UCSD-AML1 (cell line): ENCODE data around the gene LPP.
"Not testable (repeated sequence)": the region's sequence is repeated elsewhere in the genome, so short reads cannot be mapped to it uniquely, and the experiment has no call there.

Source experiments
- DNase-seq: peaks from one replicate; lab custom pipeline; 2025; ENCODE audit not compliant: unreplicated experiment; lab: John Stamatoyannopoulos, UW

Gene LPP

DNA sequence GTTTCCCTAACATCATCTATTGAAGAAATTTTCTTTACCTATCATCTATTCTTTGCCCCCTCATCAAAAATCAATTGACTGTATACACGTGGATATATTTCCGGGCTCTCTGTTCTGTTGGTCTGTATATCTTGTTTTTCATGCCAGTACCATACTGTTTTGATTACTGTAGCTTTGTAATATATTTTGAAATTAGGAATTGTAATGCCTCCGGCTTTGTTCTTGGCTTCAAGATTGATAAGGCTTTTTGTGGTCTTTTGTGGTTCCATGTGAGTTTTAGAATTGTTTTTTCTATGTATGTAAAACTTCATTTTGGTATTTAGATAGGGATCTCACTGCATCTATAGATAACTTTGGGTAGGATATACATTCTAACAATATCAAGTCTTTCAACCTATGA lies 454.4 kb downstream of the LPP start:
- DNase-seq = no peak

DNA sequence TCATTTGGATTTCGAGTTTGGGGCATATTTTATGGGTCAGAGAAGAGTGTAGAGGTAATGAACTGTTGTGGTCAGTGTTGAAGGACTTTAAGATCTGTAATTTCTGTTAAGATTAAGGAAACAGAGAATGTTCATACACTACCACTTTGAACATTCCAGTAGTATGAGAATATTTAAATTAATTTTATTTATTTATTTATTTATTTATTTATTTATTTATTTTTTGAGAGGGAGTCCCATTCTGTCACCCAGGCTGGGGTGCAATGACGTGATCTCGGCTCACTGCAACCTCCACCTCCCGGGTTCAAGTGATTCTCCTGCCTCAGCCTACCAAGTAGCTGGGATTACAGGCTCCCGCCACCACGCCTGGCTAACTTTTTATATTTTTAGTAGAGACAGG lies 459.8 kb downstream of the LPP start:
- not testable (repeated sequence) for DNase-seq

DNA sequence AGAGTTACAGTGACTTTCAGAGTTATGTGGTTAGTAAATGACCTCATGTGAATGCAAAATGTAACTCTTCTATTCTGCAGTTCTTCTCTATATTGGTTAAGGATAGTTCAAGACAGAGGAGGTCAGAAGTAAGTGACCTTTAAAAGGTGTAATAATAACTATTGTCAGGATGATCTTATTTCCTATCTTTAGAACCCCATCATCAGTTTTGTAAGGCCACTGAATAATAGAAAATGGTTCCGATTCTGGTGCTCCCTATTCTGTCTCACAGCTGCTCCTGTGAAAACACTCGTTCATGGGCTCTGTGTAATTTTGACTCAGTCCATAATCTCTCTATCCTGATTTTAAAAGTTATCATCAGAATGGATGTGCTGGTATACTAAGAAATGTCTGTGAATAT lies 463.3 kb downstream of the LPP start:
- no peak for DNase-seq

DNA sequence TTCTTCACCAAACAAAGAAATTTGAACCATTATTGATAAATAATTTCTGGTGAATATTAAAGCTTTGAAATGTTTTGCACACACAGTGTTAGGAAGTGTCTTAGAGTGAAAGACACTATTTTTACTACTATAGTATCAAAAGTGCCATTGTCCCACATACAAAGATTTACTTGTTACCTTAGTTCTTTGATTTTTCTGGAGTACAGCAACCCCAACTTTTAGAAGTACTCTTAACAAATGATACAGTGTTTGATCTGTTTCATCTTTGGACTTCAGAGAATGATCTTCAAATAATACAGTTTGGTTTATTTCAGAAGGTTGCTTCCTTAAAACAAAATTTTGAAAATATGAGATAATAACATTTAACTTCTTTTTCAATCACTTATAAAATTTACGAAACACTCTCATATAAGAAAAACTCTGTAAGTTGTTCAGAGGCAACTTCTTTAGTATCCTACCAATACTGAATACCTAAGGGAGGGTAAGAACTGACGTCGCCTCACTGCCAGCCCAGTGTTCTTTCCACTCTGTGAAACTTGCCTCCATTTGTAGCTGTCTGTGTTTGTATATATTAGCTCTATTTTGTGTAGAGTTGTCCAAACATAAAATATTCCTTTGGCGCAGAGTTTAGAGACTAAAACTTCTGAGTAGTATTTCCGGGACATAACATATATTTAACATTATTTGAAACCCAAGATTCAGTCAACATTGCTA lies 464.2 kb downstream of the LPP start:
- no peak for DNase-seq

DNA sequence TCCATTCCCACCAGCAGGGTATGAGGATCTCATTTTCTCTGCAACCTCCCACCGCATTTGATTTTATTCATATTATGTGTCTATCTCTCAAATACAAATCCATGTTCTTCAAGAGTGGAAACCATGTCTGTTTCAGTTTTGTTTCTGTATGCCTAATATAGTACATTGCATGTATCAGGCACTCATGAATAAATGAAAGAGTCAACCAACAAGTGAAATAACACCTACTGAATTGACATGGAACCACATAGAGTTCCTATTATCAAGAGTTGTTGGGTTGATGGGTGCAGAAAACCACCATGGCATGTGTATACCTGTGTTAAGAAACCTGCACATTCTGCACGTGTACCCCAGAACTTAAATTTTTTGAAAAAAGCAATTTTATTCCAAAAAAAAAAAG lies 466.8 kb downstream of the LPP start:
- no peak for DNase-seq

DNA sequence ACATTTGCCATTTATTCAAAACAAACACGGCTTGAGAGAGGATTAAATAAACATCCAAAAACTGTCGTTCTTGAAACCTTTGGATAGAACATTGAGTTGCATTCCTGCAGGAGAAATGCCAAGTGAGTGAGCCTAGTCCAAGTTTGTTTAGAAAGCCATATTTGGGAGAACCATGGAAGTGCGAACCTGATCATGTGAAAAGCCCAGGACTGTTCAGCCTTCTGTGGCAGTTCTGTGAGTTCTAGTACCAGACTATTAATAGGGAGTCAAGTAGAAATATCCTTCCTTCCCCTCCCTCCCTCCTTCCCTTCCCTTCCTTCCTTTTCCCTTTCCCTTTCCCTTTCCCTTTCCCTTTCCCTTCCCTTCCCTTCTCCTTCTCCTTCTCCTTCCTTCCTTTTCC lies 470.4 kb downstream of the LPP start:
- no peak for DNase-seq

DNA sequence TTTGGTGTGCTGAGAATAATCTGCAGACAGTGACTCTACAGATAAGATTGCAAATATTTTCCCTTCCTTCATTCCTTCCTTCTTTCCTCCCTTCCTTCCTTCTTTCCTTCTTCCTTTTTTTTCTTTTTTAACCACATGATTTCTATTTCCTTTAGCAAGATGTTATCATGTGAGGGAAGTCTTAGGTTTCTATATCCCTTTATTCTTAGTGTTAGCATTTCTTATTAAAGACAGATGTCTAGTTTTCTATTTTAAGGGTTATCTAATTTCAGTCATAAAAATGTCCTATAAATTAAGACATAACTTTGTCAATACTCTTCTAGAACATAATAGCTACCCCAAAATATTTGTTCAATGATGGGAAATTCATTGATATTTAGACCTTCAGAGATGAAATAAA lies 470.9 kb downstream of the LPP start:
- no peak for DNase-seq

DNA sequence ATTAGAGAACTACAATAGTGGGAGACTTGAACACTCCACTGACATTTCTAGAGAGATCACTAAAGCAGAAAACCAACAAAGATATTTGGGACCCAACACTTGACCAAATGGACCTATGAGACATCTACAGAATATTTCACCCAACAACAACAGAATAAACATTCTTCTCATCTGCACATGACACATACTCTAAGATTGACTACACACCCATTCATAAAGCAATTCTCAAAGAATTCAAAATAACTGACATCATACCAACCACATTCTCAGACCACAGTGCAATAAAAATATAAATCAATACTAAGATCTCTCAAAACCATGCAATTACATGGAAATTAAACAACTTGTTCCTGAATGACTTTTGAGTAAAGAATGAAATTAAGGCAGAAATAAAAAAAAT lies 473.7 kb downstream of the LPP start:
- DNase-seq = no peak

DNA sequence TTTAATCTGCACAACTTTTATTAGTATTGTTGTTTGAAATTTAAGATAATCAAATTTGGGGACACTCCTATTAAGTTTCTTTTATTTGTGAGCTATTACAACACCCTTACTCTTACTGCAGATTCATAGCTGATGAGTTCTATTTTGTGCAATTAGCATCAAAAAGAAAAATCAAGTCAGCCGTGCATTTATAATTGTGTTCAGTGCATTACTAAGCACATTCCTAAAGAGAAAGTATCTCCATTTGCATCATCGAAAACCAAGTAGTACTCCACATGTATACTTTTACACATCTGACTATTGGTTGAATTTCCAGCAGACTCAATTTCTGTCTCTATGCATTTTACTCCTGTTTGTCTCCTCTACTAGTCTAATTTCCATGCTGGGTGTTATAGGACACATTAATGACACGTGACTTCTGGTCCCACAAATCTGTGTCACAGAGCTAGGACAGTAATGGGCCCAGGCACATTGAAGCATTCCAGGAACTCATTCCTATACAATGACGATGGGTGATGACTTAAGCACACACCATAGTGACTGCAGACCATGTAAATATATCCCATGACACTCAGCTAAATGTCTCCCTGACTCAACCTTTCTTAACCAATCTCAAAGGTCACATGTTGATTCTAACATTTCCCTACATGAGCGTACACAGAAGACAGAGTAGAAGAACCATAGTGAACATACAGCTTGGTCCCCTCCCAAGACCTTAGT lies 477.5 kb downstream of the LPP start:
- no peak for DNase-seq

DNA sequence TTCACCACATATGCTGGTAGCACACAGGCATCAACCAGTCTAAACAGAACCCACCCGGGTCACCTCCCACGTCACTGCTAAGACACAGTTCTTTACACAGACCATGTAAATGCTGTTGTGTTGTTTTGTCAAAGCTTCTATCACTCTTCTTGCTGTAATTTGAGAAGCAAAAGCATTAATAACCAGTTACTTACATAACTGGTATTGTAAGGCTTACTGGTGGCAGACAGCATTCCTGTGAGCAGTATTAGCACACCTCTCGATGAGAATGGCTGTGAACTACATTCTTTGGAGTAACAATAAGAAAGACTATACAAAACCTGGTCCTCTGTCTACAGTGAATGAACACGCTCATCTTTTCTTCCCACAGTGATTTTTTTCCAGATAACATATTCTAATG lies 479.2 kb downstream of the LPP start:
- no peak for DNase-seq

DNA sequence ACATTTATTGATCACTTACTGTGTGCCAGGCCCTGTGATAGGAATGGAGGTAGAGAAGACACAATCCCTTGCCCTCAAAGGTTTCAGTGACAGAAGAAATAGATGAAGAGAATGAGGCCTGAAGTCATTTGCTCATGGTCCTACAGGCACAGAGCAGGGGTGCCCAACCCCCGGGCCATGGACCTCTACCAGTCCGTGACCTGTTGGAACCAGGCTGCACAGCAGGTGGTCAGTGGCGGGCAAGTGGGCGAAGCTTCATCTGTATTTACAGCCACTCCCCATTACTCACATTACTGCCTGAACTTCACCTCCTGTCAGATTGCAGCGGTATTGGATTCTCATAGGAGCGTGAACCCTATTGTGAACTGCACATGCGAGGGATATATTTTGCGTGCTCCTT lies 480.3 kb downstream of the LPP start:
- DNase-seq = no peak

DNA sequence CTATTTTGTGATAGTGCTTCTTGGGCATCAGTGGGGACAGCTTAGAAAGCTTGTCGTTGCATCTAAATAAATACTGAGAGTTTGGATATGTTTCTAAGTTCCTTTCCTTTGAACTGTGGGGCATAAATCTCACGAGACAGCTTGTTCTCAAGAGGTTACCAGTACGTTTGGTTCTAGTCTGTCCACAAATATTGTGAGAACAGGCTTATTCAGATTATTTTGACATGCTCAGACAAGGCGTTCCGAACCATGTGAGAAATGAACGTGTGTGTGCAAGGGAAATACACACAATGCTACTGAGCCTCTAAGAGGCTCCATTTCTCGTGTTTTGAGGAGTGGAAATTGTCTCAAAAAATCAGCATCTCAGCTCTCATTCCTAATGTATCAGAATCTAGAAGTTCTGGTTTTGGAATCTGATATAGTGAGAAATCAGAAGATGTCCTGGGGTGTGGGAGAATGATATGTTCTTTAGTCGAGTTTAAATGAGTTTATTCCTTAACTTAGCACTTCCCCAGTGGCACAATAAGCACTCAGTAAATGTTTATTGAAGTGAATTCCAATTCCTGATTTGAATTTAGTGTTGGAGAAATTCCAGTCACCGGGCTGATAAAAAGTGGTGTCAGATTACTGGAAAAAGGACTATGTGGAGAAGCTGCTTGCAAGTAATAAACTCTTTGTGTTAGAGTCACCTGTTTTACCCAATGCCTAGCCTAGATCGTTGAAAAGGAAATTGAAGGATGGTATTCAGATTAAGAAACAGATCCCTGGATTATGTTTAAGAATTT lies 481.5 kb downstream of the LPP start:
- DNase-seq = no peak

DNA sequence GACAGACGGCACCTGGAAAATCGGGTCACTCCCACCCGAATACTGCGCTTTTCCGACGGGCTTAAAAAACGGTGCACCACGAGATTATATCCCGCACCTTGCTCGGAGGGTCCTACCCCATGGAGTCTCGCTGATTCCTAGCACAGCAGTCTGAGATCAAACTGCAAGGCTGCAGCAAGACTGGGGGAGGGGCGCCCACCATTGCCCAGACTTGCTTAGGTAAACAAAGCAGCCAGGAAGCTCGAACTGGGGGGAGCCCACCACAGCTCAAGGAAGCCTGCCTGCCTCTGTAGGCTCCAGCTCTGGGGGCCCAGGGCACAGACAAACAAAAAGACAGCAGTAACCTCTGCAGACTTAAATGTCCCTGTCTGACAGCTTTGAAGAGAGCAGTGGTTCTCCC lies 482.3 kb downstream of the LPP start:
- not testable (repeated sequence) for DNase-seq

DNA sequence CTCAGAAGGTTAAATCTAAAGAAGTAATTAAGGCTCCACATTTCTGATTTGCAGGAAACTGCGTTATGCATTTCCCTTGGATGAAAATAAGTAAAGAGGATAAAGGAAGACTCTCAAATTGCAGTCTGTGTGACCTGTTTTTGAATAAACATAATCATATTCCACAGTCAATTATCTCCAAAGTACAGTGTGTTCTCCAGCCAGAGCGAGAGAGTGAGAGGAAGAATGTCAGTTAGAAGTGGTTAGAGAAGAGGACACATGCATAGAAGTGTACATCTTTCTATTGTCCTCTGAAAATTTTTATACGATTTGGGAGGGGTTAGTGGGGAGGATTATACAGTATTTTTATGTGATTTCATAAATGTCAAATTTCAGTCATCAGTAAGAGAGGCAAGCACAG lies 487.1 kb downstream of the LPP start:
- DNase-seq = no peak

DNA sequence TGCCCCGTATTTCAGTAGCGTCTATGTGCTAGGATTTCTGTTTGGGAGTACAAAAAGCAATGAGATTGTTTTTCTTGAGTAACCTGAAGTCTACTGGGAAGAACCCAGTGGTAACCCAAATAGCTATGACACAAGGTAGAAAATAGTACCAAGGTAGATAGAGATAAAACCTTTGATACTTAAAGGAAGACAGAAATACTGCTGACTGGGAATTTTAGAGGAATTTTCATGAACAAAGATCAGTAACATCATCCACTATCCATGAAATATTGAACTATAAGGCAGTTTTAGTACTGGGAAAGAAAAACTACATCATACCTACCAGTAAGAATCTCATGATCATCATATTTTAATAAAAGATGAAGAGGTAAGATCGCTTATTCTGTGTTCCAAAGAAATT lies 489.8 kb downstream of the LPP start:
- no peak for DNase-seq

DNA sequence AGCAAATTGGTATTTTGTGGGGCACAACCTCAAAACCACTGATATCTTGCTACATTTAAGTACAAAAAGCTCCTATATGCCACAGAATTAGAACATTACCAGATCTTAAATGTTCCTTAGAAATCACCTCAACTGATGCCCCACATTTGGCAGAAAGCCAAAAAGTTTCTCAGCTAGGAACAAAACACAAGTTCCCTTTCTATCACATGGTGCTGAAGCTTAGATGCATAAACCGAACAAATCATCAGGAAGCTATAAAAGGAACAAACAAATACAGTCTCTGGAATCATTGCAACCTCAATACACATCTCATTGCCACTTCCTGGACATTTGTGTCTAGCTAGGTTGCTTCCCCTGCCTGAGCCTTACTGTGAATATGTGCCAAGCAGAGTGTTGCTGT lies 492.6 kb downstream of the LPP start:
- no peak for DNase-seq

DNA sequence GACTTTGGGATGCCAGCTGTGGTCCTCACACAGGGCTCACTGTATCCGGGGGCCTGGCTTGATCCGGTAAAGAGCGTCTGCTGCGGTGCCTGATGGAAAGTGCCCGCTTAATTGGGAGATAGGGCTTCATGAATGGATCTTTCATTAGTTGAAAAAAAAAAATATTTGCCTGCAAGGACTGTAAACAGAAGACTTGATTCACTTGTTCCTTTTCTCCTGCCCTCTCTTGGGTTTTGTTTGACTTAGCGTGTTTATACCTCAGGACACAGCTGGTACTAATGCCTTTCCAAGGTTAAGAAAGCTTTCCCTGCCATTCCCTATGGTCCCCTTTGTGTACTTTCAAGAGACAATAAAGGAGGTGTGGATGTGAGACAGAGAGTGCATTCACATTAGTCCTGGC lies 493.3 kb downstream of the LPP start:
- no peak for DNase-seq

DNA sequence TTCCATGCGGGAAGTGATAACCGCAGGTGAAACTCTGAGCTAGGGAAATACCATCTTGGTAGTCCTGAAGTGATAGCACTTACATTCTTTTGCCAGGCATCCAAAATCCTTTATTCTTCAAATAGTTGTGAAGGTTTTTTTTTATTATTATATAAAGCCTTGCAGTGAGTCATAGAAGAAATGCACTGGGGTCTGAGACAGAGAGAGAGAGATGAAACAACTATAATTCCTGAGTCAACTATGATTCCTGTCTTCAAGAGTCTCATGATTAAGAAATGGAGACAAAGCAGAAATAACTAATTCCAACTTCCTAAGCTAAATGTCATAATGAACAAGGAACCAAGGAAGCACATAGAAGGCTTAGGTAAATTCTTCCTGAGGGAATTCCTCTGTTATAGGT lies 495.6 kb downstream of the LPP start:
- DNase-seq = no peak

DNA sequence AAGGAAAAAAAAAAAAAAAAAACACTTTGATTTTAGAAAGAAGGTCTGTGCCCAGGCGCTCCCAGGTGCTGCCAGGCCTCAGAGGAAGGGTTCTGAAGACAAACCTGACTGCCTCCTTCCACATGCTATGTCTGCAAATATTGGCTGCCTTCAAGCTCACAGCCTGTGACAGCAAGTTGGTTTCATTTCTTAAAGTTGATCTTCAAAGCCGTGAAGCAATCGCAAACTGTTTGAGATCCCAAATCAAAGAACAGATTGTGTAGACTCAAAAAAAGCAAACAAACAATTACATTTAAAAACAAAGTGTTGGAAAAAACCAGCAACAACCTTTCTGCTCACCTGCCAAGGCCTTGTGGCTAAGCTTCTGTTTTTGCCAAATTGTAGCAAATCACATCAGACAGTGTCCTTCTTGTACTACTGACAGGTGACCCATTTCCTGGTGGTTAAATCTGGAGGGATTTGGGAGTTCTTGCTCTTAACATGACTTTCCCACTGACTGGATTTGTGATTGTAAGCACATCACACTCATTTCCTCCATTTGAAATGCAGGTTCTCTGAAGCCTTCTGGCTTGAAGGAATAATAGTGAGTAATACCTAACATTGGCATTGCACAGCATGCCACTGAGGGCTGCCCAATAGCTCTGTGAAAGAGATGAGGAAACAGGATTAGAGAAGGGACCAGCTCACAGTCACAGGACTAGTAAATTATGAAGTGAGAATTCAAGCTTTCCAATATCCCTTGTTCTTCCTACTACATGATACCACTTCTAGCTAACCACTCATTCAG lies 502.4 kb downstream of the LPP start:
- no peak for DNase-seq

DNA sequence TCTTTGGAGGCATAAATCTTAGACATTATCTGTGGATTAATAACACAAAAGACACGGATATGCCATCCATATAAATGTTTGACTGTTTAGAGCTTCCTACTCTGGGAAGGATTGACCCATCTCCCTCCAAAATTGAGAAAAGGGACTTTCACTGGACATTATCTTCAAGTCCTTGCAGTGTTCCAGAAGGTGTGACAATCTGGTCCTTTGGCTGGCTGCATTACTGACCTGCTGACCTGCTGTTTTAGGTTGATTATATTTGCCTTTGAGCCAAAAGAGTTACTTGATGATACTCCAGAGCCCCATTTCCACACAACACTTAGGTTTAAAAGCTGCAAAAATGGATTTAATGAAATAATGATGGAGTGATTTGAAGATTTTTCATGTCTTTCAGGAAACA lies 504.6 kb downstream of the LPP start:
- DNase-seq = no peak

DNA sequence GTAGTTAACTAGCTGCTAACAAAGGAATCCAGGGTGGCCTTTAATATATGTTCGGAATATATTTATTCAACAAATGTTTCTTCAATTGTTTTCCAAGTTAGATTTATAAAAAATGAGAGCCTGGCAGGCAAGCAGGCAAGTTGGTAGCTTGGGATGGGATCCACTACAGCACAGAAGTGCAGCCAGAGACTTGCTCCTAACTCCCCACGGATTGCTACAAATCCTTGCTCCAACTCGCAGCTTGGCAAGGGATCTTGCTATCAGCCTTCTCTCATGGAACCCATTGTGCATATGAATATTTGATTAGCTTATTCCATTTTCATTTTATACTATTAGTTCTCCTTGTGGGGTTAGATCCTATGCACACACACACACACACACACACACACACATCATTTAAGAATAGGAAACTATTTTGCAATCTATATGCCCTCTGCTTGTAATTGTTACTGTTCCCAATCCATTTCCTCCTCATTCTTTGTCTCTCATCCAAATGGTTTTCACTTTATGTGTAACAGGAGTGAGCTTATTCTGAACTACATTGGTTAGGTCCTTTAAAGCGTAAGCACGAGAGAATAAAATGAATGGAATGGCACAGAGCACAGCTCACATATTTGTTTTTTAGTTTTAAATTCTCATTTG lies 505.6 kb downstream of the LPP start:
- no peak for DNase-seq
